Activated T-cell treated with anti-CD3 and anti-CD28 coated beads, Interleukin-2, amount 50 U/mL, for 24 hours (primary cell): ENCODE results near the gene CDCA4.

Experiments
- DNase-seq: peaks from one replicate; pipeline ENCODE4 v3.0.0-alpha.2; 2020
- H3K27ac Mint-ChIP-seq: 2 replicates; pipeline ENCODE4 v1.8.0; 2020; ENCODE audit warnings: mild to moderate bottlenecking, mixed read lengths
- H3K27me3 Mint-ChIP-seq: 2 replicates; pipeline ENCODE4 v1.8.0; 2020; ENCODE audit warnings: mixed read lengths
- H3K36me3 Mint-ChIP-seq: 2 replicates; pipeline ENCODE4 v1.8.0; 2020; ENCODE audit warnings: low read depth, mixed read lengths
- H3K4me1 Mint-ChIP-seq: 2 replicates; pipeline ENCODE4 v1.8.0; 2020; ENCODE audit warnings: low read depth, mixed read lengths
- H3K4me3 Mint-ChIP-seq: 2 replicates; pipeline ENCODE4 v1.8.0; 2020; ENCODE audit warnings: mild to moderate bottlenecking, moderate library complexity, mixed read lengths
- H3K9me3 Mint-ChIP-seq: 2 replicates; pipeline ENCODE4 v1.8.0; 2020; ENCODE audit warnings: mixed read lengths

Gene CDCA4

GRCh38 chr14:105005329-105005928 lies 15.5 kb downstream of the CDCA4 start:
- no peak overlapping the region for H3K4me3 Mint-ChIP-seq

GRCh38 chr14:104999361-104999760 lies 21.5 kb downstream of the CDCA4 start:
- Mint-ChIP-seq H3K27me3 (no peaks in the 10 kb centered on the region), H3K4me3 (no peak overlapping the region), H3K27ac (no peak overlapping the region), H3K4me1 (peaks cover 6% of the 10 kb centered on the region), H3K9me3 (no peaks in the 10 kb centered on the region), H3K36me3 (peaks cover 17% of the 10 kb centered on the region)
- DNase-seq = no peak

More at GRCh38 chr14:105005329-105005928, 15.5 kb downstream of the CDCA4 start:
- peaks cover 34% of the 10 kb centered on the region for H3K36me3 Mint-ChIP-seq
- DNase-seq = no peak
- H3K27ac Mint-ChIP-seq = no peak overlapping the region
- H3K4me1 Mint-ChIP-seq = peaks cover 6% of the 10 kb centered on the region
- no peaks in the 10 kb centered on the region for H3K9me3 Mint-ChIP-seq
- H3K27me3 Mint-ChIP-seq = no peaks in the 10 kb centered on the region

- Mint-ChIP-seq H3K27ac (no peak overlapping the region), H3K27me3 (no peaks in the 10 kb centered on the region), H3K4me1 (peaks cover under 1% of the 10 kb centered on the region), H3K4me3 (no peak overlapping the region), H3K9me3 (no peaks in the 10 kb centered on the region), H3K36me3 (peaks cover 22% of the 10 kb centered on the region)
- no peak for DNase-seq
Measured at GRCh38 chr14:104998801-104999200, 22.1 kb downstream of the CDCA4 start.

- no peak for DNase-seq
- Mint-ChIP-seq H3K9me3 (no peaks in the 10 kb centered on the region), H3K27ac (no peak overlapping the region), H3K27me3 (no peaks in the 10 kb centered on the region), H3K4me1 (no peaks in the 10 kb centered on the region), H3K36me3 (peaks cover 41% of the 10 kb centered on the region), H3K4me3 (no peak overlapping the region)
Measured at GRCh38 chr14:104996483-104996882, 24.4 kb downstream of the CDCA4 start.

- H3K4me1 Mint-ChIP-seq = no peaks in the 10 kb centered on the region
- peak overlapping the region; percentile 40 for H3K27ac Mint-ChIP-seq
- no peak overlapping the region for H3K4me3 Mint-ChIP-seq
- no peak for DNase-seq
- H3K27me3 Mint-ChIP-seq = no peaks in the 10 kb centered on the region
- H3K36me3 Mint-ChIP-seq = peaks cover 41% of the 10 kb centered on the region
- H3K9me3 Mint-ChIP-seq = no peaks in the 10 kb centered on the region
Measured at GRCh38 chr14:104996032-104996431, 24.9 kb downstream of the CDCA4 start.

GRCh38 chr14:104994978-104995377 lies 25.9 kb downstream of the CDCA4 start:
- Mint-ChIP-seq H3K4me1 (no peaks in the 10 kb centered on the region), H3K36me3 (peaks cover 40% of the 10 kb centered on the region), H3K27me3 (no peaks in the 10 kb centered on the region), H3K9me3 (no peaks in the 10 kb centered on the region), H3K4me3 (no peak overlapping the region), H3K27ac (no peak overlapping the region)
- no peak for DNase-seq

- H3K36me3 Mint-ChIP-seq = peaks cover 39% of the 10 kb centered on the region
- H3K4me3 Mint-ChIP-seq = no peak overlapping the region
- H3K27ac Mint-ChIP-seq = no peak overlapping the region
- no peak for DNase-seq
- H3K27me3 Mint-ChIP-seq = no peaks in the 10 kb centered on the region
- H3K4me1 Mint-ChIP-seq = no peaks in the 10 kb centered on the region
- H3K9me3 Mint-ChIP-seq = no peaks in the 10 kb centered on the region
Measured at GRCh38 chr14:104993808-104994591, 26.9 kb downstream of the CDCA4 start.

GRCh38 chr14:104993306-104993705 lies 27.6 kb downstream of the CDCA4 start:
- peaks cover 39% of the 10 kb centered on the region for H3K36me3 Mint-ChIP-seq
- H3K4me3 Mint-ChIP-seq = no peak overlapping the region
- H3K27ac Mint-ChIP-seq = peak overlapping the region; percentile 9
- H3K27me3 Mint-ChIP-seq = no peaks in the 10 kb centered on the region
- DNase-seq = no peak
- no peaks in the 10 kb centered on the region for H3K4me1 Mint-ChIP-seq
- no peaks in the 10 kb centered on the region for H3K9me3 Mint-ChIP-seq

- H3K4me3 Mint-ChIP-seq = no peak overlapping the region
- no peaks in the 10 kb centered on the region for H3K27me3 Mint-ChIP-seq
- DNase-seq = no peak
- no peak overlapping the region for H3K27ac Mint-ChIP-seq
- H3K9me3 Mint-ChIP-seq = no peaks in the 10 kb centered on the region
- H3K4me1 Mint-ChIP-seq = no peaks in the 10 kb centered on the region
- peaks cover 39% of the 10 kb centered on the region for H3K36me3 Mint-ChIP-seq
Measured at GRCh38 chr14:104992501-104992900, 28.4 kb downstream of the CDCA4 start.

GRCh38 chr14:104991896-104992230 lies 29.0 kb downstream of the CDCA4 start:
- Mint-ChIP-seq H3K27ac (peak overlapping the region; percentile 66), H3K27me3 (no peaks in the 10 kb centered on the region), H3K4me1 (no peaks in the 10 kb centered on the region), H3K9me3 (no peaks in the 10 kb centered on the region), H3K36me3 (peaks cover 33% of the 10 kb centered on the region), H3K4me3 (no peak overlapping the region)
- no peak for DNase-seq

- Mint-ChIP-seq H3K36me3 (peaks cover 28% of the 10 kb centered on the region), H3K4me3 (no peak overlapping the region), H3K9me3 (no peaks in the 10 kb centered on the region), H3K27ac (no peak overlapping the region), H3K4me1 (peaks cover 5% of the 10 kb centered on the region), H3K27me3 (no peaks in the 10 kb centered on the region)
- DNase-seq = no peak
Measured at GRCh38 chr14:104989951-104990303, 31.0 kb downstream of the CDCA4 start.

- H3K27me3 Mint-ChIP-seq = no peaks in the 10 kb centered on the region
- no peaks in the 10 kb centered on the region for H3K9me3 Mint-ChIP-seq
- H3K27ac Mint-ChIP-seq = no peak overlapping the region
- H3K4me1 Mint-ChIP-seq = peaks cover 8% of the 10 kb centered on the region
- H3K4me3 Mint-ChIP-seq = no peak overlapping the region
- peaks cover 24% of the 10 kb centered on the region for H3K36me3 Mint-ChIP-seq
- DNase-seq = no peak
Measured at GRCh38 chr14:104989236-104989950, 31.5 kb downstream of the CDCA4 start.

- peak overlapping the region; percentile 69 for H3K4me3 Mint-ChIP-seq
- no peak for DNase-seq
- no peaks in the 10 kb centered on the region for H3K9me3 Mint-ChIP-seq
- H3K27me3 Mint-ChIP-seq = no peaks in the 10 kb centered on the region
- peaks cover 9% of the 10 kb centered on the region for H3K4me1 Mint-ChIP-seq
- no peaks in the 10 kb centered on the region for H3K36me3 Mint-ChIP-seq
- peak overlapping the region; percentile 26 for H3K27ac Mint-ChIP-seq
Measured at GRCh38 chr14:104986487-104987164, 34.3 kb downstream of the CDCA4 start.

- Mint-ChIP-seq H3K4me1 (peaks cover 9% of the 10 kb centered on the region), H3K27me3 (no peaks in the 10 kb centered on the region), H3K27ac (peak within 1 kb of the TSS; percentile 67), H3K9me3 (no peaks in the 10 kb centered on the region), H3K4me3 (peak within 1 kb of the TSS; percentile 71), H3K36me3 (no peaks in the 10 kb centered on the region)
- DNase-seq = no peak
Measured at GRCh38 chr14:104985675-104986486, 35.0 kb downstream of the CDCA4 start, which contains the start of gene CLBA1. CLBA1 (plus strand) TSS chr14:104985788; CDS start chr14:104986432, 644 bp downstream.
